ENCODE data around the gene C4BPB. TPM values are rescaled to one million over a fixed set of nuclear protein-coding genes. Genes with fewer than 3 reads are reported as not detected.
A peak's percentile ranks its signal among the peaks of the same experiment; 100 is the strongest.
"Not testable (repeated sequence)": the region's sequence is repeated elsewhere in the genome, so short reads cannot be mapped to it uniquely, and the experiment has no call there.

The C4BPB gene, protein sequence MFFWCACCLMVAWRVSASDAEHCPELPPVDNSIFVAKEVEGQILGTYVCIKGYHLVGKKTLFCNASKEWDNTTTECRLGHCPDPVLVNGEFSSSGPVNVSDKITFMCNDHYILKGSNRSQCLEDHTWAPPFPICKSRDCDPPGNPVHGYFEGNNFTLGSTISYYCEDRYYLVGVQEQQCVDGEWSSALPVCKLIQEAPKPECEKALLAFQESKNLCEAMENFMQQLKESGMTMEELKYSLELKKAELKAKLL
- polyA plus RNA-seq (2013), result not detected

DNA sequence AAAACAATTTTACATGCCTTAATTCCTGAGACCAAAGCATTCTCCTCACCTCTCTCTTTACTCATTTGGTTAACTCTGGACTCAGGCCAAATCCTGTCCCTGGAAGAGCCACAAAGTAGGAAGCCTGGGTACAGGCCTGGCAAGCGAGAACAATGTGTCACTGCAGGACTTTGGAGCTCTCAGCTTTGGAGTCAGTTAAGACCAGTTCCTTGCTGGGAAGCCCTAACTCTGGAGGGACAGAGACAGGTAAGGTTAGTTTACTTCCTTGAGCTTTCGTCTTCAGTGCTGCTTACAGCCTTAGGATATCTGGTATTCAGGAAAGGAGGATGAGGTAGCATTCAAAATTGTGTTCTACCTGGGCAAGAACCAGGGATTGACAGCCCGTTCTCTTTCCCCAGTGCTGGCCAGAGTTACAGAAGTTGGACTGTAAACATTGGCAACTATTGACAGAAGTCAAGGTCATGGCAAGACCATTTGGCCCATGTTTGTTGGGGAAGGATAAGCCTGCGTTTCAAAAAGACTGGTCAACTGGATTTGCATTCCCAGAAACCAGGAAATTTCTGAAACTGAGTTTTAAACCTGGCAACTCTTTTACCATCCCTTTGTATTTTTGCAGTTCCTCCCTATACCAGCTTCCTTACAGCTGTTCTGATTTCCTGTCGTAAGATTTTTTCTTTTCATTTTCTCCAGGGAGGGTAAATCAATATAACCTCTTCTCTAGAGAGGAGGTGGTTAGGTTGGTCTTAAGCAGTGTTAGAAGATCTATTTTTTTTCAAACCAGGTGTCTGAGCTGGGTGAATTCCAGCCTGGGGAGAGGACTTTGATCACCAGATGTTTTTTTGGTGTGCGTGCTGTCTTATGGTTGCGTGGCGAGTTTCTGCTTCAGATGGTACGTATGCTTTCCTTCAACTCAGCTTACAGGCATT lies at the start of gene C4BPB:
Gene C4BPB (plus strand): TSS at position 160 of the 926 bp plus-strand sequence. CDS start 672 bp downstream, at position 832.
- Histone ChIP-seq H3K4me3 (ENCODE audit: control insufficient read depth in 1 of 7, extremely low read depth in 1 of 7, insufficient read depth in 4 of 7, low read depth in 2 of 7, low read length in 6 of 7) (peak within 1 kb of the TSS in 4 of 7 experiments; percentile 11 to 60 (median 38)), H3K4me1 (ENCODE audit: control extremely low read depth in 1 of 4, control insufficient read depth in 4 of 4, insufficient read depth in 4 of 4, low read length in 3 of 4) (peaks cover 0 to 33% (median 14%) of the 10 kb centered on the region in 4 experiments), H3K27ac (ENCODE audit: insufficient read depth in 1 of 2, low read depth in 1 of 2, low read length in 2 of 2, poor library complexity in 1 of 2, severe bottlenecking in 2 of 2) (no peak within 1 kb of the TSS), H3K36me3 (ENCODE audit: control insufficient read depth in 4 of 4, insufficient read depth in 4 of 4, low read length in 3 of 4) (no peaks in the 10 kb centered on the region), H3K27me3 (replicated peaks in 2 of 5; ENCODE audit: control insufficient read depth in 4 of 5, insufficient read depth in 5 of 5, low read length in 4 of 5) (no peaks in the 10 kb centered on the region), H3K9me3 (ENCODE audit: control extremely low read depth in 1 of 5, control insufficient read depth in 4 of 5, insufficient read depth in 2 of 5, low read depth in 1 of 5, low read length in 4 of 5) (no peaks in the 10 kb centered on the region)
- 92% methylated on average over 5 of the region's 9 CpGs for WGBS (ENCODE audit: insufficient coverage)
- ChIA-PET POLR2A (no interaction called here), CTCF (interaction anchor here (0.5 to 2.2 kb wide), 4 partner anchors 17 to 411 kb away, joined by 3 to 7 read pairs (median 4); no protein-coding TSS in a partner anchor)
- peak in 1 of 3 donors; percentile 31 for DNase-seq

- no CpG with 5 or more reads among the region's 4 CpGs for WGBS (ENCODE audit: insufficient coverage)
- Histone ChIP-seq H3K9me3 (ENCODE audit: control extremely low read depth in 1 of 5, control insufficient read depth in 4 of 5, insufficient read depth in 2 of 5, low read depth in 1 of 5, low read length in 4 of 5) (no peaks in the 10 kb centered on the region), H3K36me3 (ENCODE audit: control insufficient read depth in 4 of 4, insufficient read depth in 4 of 4, low read length in 3 of 4) (peaks cover 0 to under 1% (median 0%) of the 10 kb centered on the region in 4 experiments), H3K27ac (ENCODE audit: insufficient read depth in 1 of 2, low read depth in 1 of 2, low read length in 2 of 2, poor library complexity in 1 of 2, severe bottlenecking in 2 of 2) (no peak overlapping the region), H3K27me3 (replicated peaks in 2 of 5; ENCODE audit: control insufficient read depth in 4 of 5, insufficient read depth in 5 of 5, low read length in 4 of 5) (no peaks in the 10 kb centered on the region), H3K4me3 (ENCODE audit: control insufficient read depth in 1 of 7, extremely low read depth in 1 of 7, insufficient read depth in 4 of 7, low read depth in 2 of 7, low read length in 6 of 7) (no peak overlapping the region), H3K4me1 (ENCODE audit: control extremely low read depth in 1 of 4, control insufficient read depth in 4 of 4, insufficient read depth in 4 of 4, low read length in 3 of 4) (peaks cover 0 to 4% (median 0%) of the 10 kb centered on the region in 4 experiments)
- CTCF ChIA-PET, result interaction anchor here (0.8 to 1.8 kb wide), 6 partner anchors 9 to 58 kb away, joined by 3 to 5 read pairs (median 4); no protein-coding TSS in a partner anchor
- no peak for DNase-seq
- POLR2A ChIA-PET, result no interaction called here
These were observed 49.1 kb upstream of the C4BPB start for GRCh38 chr1:207039380-207040180.

DNA sequence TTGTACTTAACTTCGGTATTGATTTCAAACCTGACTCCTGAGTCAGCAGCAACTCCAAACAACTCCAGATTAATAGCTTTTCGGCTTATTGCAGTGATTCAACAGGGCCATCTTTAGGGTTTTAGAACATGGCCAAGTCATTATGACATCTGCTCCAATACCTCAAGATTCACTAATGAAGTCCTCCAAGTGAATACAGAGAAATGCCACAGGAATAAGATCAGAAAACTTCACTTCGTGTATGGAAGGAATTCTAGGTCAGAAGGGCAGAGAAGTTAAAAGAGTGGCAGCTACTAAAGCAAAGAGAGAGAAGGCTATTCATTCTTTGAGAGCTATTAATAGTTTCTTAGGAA lies 48.5 kb upstream of the C4BPB start:
- Histone ChIP-seq H3K4me1 (ENCODE audit: control extremely low read depth in 1 of 4, control insufficient read depth in 4 of 4, insufficient read depth in 4 of 4, low read length in 3 of 4) (peaks cover 0 to under 1% (median 0%) of the 10 kb centered on the region in 4 experiments), H3K36me3 (ENCODE audit: control insufficient read depth in 4 of 4, insufficient read depth in 4 of 4, low read length in 3 of 4) (peaks cover 0 to 2% (median 0%) of the 10 kb centered on the region in 4 experiments), H3K9me3 (ENCODE audit: control extremely low read depth in 1 of 5, control insufficient read depth in 4 of 5, insufficient read depth in 2 of 5, low read depth in 1 of 5, low read length in 4 of 5) (no peaks in the 10 kb centered on the region), H3K27ac (ENCODE audit: insufficient read depth in 1 of 2, low read depth in 1 of 2, low read length in 2 of 2, poor library complexity in 1 of 2, severe bottlenecking in 2 of 2) (no peak overlapping the region), H3K4me3 (ENCODE audit: control insufficient read depth in 1 of 7, extremely low read depth in 1 of 7, insufficient read depth in 4 of 7, low read depth in 2 of 7, low read length in 6 of 7) (no peak overlapping the region), H3K27me3 (replicated peaks in 2 of 5; ENCODE audit: control insufficient read depth in 4 of 5, insufficient read depth in 5 of 5, low read length in 4 of 5) (no peaks in the 10 kb centered on the region)
- no peak for DNase-seq
- 97% methylated on average over 3 of the region's 3 CpGs for WGBS (ENCODE audit: insufficient coverage)
- POLR2A ChIA-PET, result no interaction called here
- CTCF ChIA-PET, result interaction anchor here (0.8 to 1.4 kb wide), 5 partner anchors 8 to 58 kb away, joined by 3 to 4 read pairs (median 4); no protein-coding TSS in a partner anchor

- CTCF ChIA-PET, result interaction anchor here (0.7 to 1.4 kb wide), 2 partner anchors 19 to 33 kb away, joined by 3 to 4 read pairs; no protein-coding TSS in a partner anchor
- DNase-seq; H3K4me1 ChIP-seq (ENCODE audit: control extremely low read depth in 1 of 4, control insufficient read depth in 4 of 4, insufficient read depth in 4 of 4, low read length in 3 of 4); H3K4me3 ChIP-seq (ENCODE audit: control insufficient read depth in 1 of 7, extremely low read depth in 1 of 7, insufficient read depth in 4 of 7, low read depth in 2 of 7, low read length in 6 of 7); H3K27me3 ChIP-seq (replicated peaks in 2 of 5; ENCODE audit: control insufficient read depth in 4 of 5, insufficient read depth in 5 of 5, low read length in 4 of 5); POLR2A ChIA-PET; H3K9me3 ChIP-seq (ENCODE audit: control extremely low read depth in 1 of 5, control insufficient read depth in 4 of 5, insufficient read depth in 2 of 5, low read depth in 1 of 5, low read length in 4 of 5); H3K36me3 ChIP-seq (ENCODE audit: control insufficient read depth in 4 of 4, insufficient read depth in 4 of 4, low read length in 3 of 4); H3K27ac ChIP-seq (ENCODE audit: insufficient read depth in 1 of 2, low read depth in 1 of 2, low read length in 2 of 2, poor library complexity in 1 of 2, severe bottlenecking in 2 of 2): not testable (repeated sequence)
- 100% methylated on average over 1 of the region's 2 CpGs for whole genome bisulfite sequencing (ENCODE audit: insufficient coverage)
These were observed 47.3 kb upstream of the C4BPB start for GRCh38 chr1:207041397-207041796.

DNA sequence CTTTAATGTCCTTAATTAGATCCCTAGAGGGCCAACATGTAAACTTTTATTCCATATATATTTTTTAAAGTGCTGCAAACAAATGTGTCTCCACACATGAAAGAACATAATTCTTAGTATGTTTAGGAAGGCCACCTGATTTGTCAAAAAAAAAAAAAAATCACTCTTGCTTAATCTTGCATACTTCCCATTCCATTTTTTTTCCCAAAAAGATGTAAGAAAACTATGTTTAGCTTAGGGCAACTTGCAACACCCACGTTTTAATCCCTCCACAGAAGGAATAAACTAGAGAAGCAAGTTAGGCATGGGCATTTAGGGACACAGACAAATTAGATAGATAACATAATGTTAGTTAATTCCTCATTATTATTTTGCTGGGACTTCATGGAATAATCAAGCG lies 43.2 kb upstream of the C4BPB start:
- H3K9me3 ChIP-seq (ENCODE audit: control extremely low read depth in 1 of 5, control insufficient read depth in 4 of 5, insufficient read depth in 2 of 5, low read depth in 1 of 5, low read length in 4 of 5), result no peaks in the 10 kb centered on the region
- H3K4me3 ChIP-seq (ENCODE audit: control insufficient read depth in 1 of 7, extremely low read depth in 1 of 7, insufficient read depth in 4 of 7, low read depth in 2 of 7, low read length in 6 of 7), result no peak overlapping the region
- no peak overlapping the region for H3K27ac ChIP-seq (ENCODE audit: insufficient read depth in 1 of 2, low read depth in 1 of 2, low read length in 2 of 2, poor library complexity in 1 of 2, severe bottlenecking in 2 of 2)
- ChIA-PET POLR2A (no interaction called here), CTCF (interaction anchor here (0.7 to 7.4 kb wide), 7 partner anchors 14 to 453 kb away, joined by 3 to 60 read pairs (median 3); partner anchors contain the start of gene C1orf116)
- no peak for DNase-seq
- WGBS (ENCODE audit: insufficient coverage), result 90% methylated on average over 2 of the region's 2 CpGs
- peaks cover 8 to 25% (median 16%) of the 10 kb centered on the region in 4 experiments for H3K36me3 ChIP-seq (ENCODE audit: control insufficient read depth in 4 of 4, insufficient read depth in 4 of 4, low read length in 3 of 4)
- no peaks in the 10 kb centered on the region for H3K27me3 ChIP-seq (replicated peaks in 2 of 5; ENCODE audit: control insufficient read depth in 4 of 5, insufficient read depth in 5 of 5, low read length in 4 of 5)
- H3K4me1 ChIP-seq (ENCODE audit: control extremely low read depth in 1 of 4, control insufficient read depth in 4 of 4, insufficient read depth in 4 of 4, low read length in 3 of 4), result peaks cover 0 to 12% (median 5%) of the 10 kb centered on the region in 4 experiments

GRCh38 chr1:207047505-207047904 lies 41.2 kb upstream of the C4BPB start:
- H3K27ac ChIP-seq (ENCODE audit: insufficient read depth in 1 of 2, low read depth in 1 of 2, low read length in 2 of 2, poor library complexity in 1 of 2, severe bottlenecking in 2 of 2), result peak overlapping the region in 1 of 2 experiments; percentile 23
- CTCF ChIA-PET, result interaction anchor here (0.7 to 7.4 kb wide), 7 partner anchors 8 to 34 kb away, joined by 3 to 60 read pairs (median 4); partner anchors contain the start of gene C1orf116

More at GRCh38 chr1:207047505-207047904, 41.2 kb upstream of the C4BPB start:
- peaks cover 5 to 28% (median 19%) of the 10 kb centered on the region in 4 experiments for H3K4me1 ChIP-seq (ENCODE audit: control extremely low read depth in 1 of 4, control insufficient read depth in 4 of 4, insufficient read depth in 4 of 4, low read length in 3 of 4)
- 100% methylated on average over 1 of the region's 1 CpG for WGBS (ENCODE audit: insufficient coverage)
- no peak overlapping the region for H3K4me3 ChIP-seq (ENCODE audit: control insufficient read depth in 1 of 7, extremely low read depth in 1 of 7, insufficient read depth in 4 of 7, low read depth in 2 of 7, low read length in 6 of 7)
- no peak for DNase-seq
- no peaks in the 10 kb centered on the region for H3K9me3 ChIP-seq (ENCODE audit: control extremely low read depth in 1 of 5, control insufficient read depth in 4 of 5, insufficient read depth in 2 of 5, low read depth in 1 of 5, low read length in 4 of 5)
- no peaks in the 10 kb centered on the region for H3K27me3 ChIP-seq (replicated peaks in 2 of 5; ENCODE audit: control insufficient read depth in 4 of 5, insufficient read depth in 5 of 5, low read length in 4 of 5)
- POLR2A ChIA-PET, result interaction anchor here (0.6 kb wide), 1 partner anchor 406 kb away, joined by 3 read pairs; the partner anchor contains the start of gene CR2
- H3K36me3 ChIP-seq (ENCODE audit: control insufficient read depth in 4 of 4, insufficient read depth in 4 of 4, low read length in 3 of 4), result peaks cover 8 to 25% (median 16%) of the 10 kb centered on the region in 4 experiments

Data from common myeloid progenitor, CD34-positive (primary cell).